Hematopoietic multipotent progenitor cell (in vitro differentiated cells): Measurements from ENCODE around the gene ARHGEF39. TPM values are rescaled to one million over a fixed set of nuclear protein-coding genes. Genes with fewer than 3 reads are reported as not detected.
A peak's percentile ranks its signal among the peaks of the same experiment; 100 is the strongest.
"Not testable (repeated sequence)": the region's sequence is repeated elsewhere in the genome, so short reads cannot be mapped to it uniquely, and the experiment has no call there.

Experiments used
- DNase-seq, 3 donors: peaks; one replicate each; pipeline ENCODE4 v3.0.0-alpha.2; 2011 to 2015; ENCODE audit warnings: low read depth in 2 of 3, low spot score in 2 of 3
- total RNA-seq: library from RNA; depleted of rRNA; stranded (reverse); fragments of >200 nt; gene quantifications from one replicate; pipeline ENCODE4 v1.2.3, GENCODE V29; 2012

ARHGEF39 gene
- total RNA-seq, 1 donor, result 1.3 TPM

DNA sequence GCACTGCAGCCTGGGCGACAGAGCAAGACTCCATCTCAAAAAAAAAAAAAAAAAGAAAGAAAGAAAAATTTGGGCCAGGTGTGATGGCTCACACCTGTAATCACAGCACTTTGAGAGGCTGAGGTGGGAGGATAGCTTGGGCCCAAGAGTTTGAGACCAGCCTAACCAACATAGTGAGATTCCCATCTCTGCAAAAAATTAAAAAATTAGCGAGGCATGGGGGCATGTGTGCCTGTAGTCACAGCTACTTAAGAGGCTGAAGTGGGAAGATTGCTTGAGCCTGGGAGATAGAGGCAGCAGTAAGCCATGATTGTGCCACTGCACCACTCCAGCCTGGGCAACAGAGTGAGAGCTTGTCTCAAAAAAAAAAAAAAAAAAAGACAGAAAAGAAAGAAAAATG lies 11.4 kb downstream of the ARHGEF39 start:
- DNase-seq, result no peak

DNA sequence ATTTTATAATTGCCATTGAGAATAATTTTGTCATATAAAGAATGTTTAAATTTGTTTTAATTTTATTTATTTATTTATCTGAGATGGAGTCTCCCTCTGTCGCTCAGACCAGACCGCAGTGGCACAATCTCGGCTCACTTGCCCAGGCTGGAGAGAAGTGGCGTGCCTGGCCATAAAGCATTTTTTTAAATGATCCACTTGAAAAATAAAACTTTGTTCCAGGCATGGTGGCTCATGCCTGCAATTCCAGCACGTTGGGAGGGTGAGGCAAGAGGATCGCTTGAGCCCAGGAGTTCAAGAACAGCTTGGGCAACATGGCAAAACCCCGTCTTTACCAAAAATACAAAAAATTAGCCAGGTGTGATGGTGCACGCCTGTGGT lies 12.2 kb downstream of the ARHGEF39 start:
- DNase-seq, result no peak

GRCh38 chr9:35651956-35652828 lies 12.8 kb downstream of the ARHGEF39 start:
- no peak for DNase-seq

DNA sequence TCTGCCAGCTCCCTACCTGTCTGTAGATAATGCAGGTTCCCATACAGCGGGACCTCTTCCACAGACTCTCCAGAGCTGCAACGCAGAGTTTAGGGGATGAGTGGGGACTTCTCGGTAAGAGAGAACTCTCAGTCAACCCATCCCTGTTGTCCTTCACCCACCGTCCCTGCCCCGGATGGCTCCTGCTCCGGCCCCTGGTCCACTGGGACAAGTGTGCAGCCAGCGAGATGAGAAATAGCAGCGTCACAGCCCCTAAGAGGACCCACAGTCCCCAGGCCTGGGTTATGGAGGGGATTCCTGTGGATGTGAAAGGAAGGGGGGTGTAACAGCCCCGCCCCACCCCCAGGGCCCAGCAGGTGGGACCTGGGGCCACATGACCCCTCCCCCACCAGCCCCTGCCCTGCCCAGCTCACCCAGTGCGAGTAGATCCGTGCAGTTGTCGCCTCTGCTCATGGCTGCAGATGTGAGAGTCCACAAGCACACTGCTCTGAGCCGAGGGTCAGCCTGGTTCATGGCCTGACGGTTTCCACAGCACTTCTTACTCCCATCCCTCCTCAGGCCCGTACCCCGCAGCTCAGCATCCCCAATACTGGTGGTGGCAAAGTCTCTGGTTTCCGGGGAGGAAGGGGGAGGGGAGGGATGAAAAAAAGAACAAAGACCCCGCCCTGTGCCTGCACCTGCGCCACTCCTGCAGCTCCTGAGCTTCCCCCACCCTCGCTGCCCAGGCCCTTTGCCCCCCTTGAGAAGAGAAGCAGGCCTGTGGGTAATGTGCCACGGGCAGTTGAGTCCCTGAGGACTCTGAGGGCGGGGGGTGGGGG lies 14.4 kb downstream of the ARHGEF39 start, which contains the start of gene SIT1:
TSS of gene SIT1 (minus strand) at position 591 of the 818 bp plus-strand sequence. CDS start at position 513, 78 bp downstream.
- DNase-seq, result no peak

- DNase-seq, result no peak
Measured at GRCh38 chr9:35649431-35650340, 15.3 kb downstream of the ARHGEF39 start.

DNA sequence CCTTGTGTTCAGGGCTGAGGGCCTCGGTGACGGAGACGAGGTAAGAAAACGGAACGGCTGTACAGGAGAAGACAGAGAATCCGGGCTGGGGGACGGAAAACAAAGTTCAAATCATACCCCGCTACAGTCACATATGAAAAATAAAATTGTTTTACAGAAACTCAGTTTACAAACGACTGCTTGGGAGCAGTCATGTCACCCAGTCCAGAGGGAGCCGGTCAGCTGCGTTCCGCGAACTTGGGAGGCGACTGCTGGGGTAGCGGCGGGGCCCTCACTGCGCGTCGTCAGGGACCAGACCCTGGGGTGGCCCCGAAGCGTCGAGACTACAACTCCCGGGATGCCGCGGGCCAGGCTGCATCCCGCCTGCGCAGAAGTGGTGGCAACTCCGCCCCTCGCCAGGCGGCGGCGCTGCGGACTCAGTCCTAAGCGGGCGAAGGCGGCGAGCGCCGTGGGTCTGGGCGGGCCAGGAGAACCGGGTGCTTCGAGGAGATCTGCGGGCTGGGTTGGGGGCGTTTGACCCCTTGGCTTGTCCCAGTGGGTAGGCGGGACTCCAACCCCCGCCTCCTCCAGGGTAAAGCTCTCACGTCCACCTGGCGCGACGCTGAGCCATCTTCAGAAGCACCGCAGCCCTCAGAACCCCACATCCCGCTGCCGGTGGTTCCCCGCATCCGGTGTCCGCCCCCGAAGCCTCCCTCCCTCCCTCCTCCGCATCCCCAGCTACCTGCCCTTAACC lies 18.3 kb downstream of the ARHGEF39 start:
- peak; percentile 89 to 94 (median 90) for DNase-seq

DNA sequence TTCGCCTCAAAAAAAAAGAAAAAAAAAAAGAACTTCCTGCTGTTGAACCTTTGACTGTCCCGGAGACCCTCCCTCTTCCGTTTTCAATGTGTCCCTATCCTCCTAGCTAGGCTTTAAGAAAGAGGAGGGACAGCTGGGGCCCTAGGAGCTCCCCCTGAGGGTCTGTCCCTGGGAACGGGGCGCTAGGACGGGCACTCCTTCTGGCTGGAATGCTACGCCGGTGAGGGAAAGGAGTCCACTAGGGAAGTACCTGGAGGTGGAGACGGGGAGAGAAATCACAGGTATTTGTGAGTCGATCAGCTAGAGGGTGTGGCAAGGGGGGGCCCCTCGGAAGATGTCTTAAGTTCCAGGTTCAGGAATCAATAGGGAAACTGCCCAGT lies 18.9 kb downstream of the ARHGEF39 start:
- peak in 1 of 3 donors; percentile 40 for DNase-seq

DNA sequence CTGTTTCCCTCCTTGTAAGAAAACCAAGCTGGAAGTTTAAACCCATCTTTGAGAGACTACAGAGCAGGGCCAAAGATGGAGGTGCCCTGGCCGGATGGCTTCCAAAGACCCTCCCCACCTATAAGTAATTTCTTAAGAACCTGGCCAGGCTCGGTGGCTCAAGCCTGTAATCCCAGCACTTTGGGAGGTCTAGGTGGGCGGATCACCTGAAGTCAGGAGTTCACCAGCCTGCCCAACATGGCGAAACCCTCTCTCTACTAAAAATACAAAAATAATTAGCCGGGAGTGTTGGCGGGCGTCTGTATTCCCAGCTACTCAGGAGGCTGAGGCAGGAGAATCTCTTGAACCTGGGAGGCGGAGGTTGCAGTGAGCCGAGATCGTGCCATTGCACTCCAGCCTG lies 19.3 kb downstream of the ARHGEF39 start:
- DNase-seq, result not testable (repeated sequence)

DNA sequence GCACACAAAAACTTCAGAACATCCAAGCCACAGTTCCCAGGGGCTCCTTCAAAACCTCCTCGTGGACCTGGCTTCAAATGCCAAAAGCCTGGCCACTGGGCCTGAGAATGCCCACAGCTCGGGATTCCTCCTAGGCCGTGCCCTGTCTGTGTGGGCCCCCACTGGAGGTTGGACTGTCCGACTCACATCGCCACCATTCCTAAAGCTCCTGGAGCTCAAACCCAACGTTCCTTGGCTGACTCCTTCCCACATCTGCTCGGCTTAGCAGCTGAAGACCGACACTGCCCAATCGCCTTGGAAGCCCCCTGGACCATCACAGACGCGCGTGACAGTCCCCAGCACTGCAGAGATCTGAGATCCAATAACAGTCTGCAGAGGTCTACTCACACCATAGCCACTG lies 21.9 kb downstream of the ARHGEF39 start:
- DNase-seq, result no peak

GRCh38 chr9:35641478-35641877 lies 23.5 kb downstream of the ARHGEF39 start:
- not testable (repeated sequence) for DNase-seq

- DNase-seq, result not testable (repeated sequence)
Measured at GRCh38 chr9:35640431-35640830, 24.6 kb downstream of the ARHGEF39 start.

DNA sequence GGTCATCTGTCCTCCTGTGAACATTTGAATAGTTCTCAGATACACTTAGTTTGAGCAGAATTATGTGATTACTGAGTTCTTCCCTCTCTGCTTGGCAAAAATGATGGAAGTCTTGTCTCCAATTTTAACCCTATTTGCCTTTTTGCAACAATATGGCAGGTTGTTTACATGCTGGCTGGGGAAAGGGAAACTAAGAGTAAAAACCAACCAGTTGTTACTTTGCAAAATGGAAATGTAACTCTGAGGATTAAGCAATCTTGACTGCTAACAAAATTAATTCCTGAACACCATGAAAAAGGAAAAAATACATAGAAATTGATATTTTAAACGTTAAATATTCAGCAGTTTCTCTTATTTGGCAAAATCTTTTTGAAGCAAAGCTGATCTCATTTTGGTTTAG lies 25.4 kb downstream of the ARHGEF39 start:
- no peak for DNase-seq

GRCh38 chr9:35639225-35639624 lies 25.8 kb downstream of the ARHGEF39 start:
- not testable (repeated sequence) for DNase-seq

- peak in 1 of 3 donors; percentile 35 for DNase-seq
Measured at GRCh38 chr9:35638751-35639150, 26.2 kb downstream of the ARHGEF39 start.

- not testable (repeated sequence) for DNase-seq
Measured at GRCh38 chr9:35637427-35637955, 27.5 kb downstream of the ARHGEF39 start.

- not testable (repeated sequence) for DNase-seq
Measured at GRCh38 chr9:35636877-35637246, 28.1 kb downstream of the ARHGEF39 start.

DNA sequence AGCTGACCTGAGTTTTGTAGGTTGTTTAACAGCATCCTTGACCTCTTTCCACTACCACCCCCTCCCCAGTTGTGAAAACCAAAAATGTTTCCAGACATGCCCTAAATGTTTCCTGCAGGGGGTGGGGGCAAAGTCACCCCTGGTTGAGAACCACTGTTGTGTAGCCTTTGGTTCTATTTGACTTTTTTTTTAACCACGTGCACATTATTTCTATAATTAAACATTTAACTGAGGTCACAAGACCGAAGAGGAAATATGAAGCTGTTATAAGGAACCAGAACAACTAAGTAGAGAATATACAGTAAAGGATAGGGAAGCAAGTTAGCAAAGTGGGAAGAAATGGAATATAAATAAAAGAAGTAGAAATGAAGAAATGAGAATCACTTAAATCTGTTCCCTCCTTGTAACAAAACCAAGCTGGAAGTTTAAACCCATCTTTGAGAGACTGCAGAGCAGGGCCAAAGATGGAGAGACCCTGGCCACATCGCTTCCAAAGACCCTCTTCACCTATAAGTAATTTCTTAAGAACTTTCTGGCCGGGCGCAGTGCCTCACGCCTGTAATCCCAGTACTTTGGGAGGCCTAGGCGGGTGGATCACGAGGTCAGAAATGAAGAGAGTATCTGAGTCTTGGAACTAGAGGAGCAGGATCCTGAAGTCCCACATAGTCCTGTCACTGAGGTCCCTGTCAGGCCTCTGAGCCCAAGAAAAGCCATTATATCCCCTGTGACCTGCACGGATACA lies 28.7 kb downstream of the ARHGEF39 start:
- DNase-seq, result no peak

- no peak for DNase-seq
Measured at GRCh38 chr9:35635730-35636129, 29.3 kb downstream of the ARHGEF39 start.

DNA sequence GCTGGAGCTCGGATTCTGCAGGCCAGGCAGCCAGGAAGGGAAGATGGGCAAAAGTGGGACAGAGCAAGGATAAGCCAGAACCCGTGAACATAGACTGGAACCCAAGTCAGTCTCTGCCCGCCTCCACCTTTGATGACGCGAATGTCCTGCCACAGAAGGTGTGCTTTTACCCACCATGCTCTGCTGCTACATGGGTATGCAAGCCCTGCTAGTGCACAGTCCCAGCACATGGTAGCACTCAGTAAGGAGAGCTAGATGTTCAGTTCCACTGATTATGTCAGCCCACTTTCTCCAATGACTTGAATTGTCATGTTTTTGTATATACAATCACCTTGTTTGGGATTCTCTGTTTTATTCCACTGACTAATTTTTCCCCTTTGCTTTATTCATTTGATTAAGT lies 35.4 kb downstream of the ARHGEF39 start:
- DNase-seq, result no peak
